SK-N-SH treated with all-trans-retinoic acid at 6 μM for 48 hours (cell line): ENCODE results near the gene ALPG.

Experiments used
- ARNTL ChIP-seq: fragments of 450-650 bp; formaldehyde crosslinking; IDR thresholded peaks from 2 replicates; pipeline ENCODE4 v1.5.0; 2020; ENCODE audit warnings: low read depth, mild to moderate bottlenecking, moderate library complexity, borderline replicate concordance
- CSDC2 ChIP-seq: fragments of 250-450 bp; sonication (Bioruptor Pico); IDR thresholded peaks from 2 replicates; pipeline ENCODE4 v1.5.0; 2020; ENCODE audit warnings: mild to moderate bottlenecking, moderate library complexity
- GLIS3 ChIP-seq: fragments of 250-450 bp; sonication (Bioruptor Pico); IDR thresholded peaks from 2 replicates; pipeline ENCODE4 v1.5.0; 2020; ENCODE audit warnings: mild to moderate bottlenecking, moderate library complexity
- ZC3H10 ChIP-seq: fragments of 250-450 bp; sonication (Bioruptor Pico); IDR thresholded peaks from 2 replicates; pipeline ENCODE4 v1.5.1; 2021; ENCODE audit warnings: mild to moderate bottlenecking, moderate library complexity
- ZFP30 ChIP-seq: fragments of 450-650 bp; formaldehyde crosslinking; IDR thresholded peaks from 2 replicates; pipeline ENCODE4 v1.5.0; 2022; ENCODE audit warnings: mild to moderate bottlenecking, moderate library complexity
- ZNF565 ChIP-seq: fragments of 450-650 bp; formaldehyde crosslinking; conservative IDR thresholded peaks from 2 replicates; pipeline ENCODE4 v1.5.0; 2020; ENCODE audit warnings: low read depth, mild to moderate bottlenecking, moderate library complexity
- TF ChIP-seq, protein P1 (sequence below): fragments of 250-450 bp; sonication (Bioruptor Pico); IDR thresholded peaks from 2 replicates; pipeline ENCODE4 v1.5.1; 2020; ENCODE audit warnings: low read depth, mild to moderate bottlenecking, moderate library complexity
- TF ChIP-seq, protein P2 (sequence below): fragments of 250-450 bp; sonication (Bioruptor Pico); IDR thresholded peaks from 2 replicates; pipeline ENCODE4 v1.8.0; 2020; ENCODE audit warnings: mild to moderate bottlenecking, moderate library complexity, borderline replicate concordance

DNA sequence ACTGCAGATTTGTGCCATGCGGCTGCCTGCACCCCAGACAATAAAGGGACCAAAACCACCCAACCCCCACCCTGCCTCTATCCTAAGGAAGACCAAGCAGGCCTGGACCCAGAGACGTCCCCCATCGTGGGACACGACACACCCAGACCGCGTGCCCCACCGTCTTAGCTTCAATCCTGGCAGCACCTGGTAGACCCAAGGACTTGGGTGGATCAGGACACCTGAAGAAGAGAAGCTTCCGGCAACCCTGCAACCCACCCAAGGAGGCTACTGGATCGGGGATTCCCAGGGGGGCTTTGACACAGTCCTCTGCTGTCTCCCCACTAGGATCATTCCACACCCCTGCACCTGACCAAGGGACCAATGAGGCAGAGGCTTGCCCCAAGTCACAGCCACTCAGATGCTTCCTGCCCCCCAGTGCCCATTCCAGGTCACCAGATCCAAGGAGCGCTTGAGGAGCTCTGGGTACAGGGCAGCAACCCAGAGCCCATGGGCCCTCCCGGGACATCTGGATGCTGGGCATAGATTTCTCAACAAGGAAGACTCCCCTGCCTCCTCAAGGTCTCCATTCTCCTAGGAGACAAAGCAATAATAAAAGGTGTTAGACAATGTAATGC lies 52.9 kb downstream of the ALPG start:
- TF ChIP-seq CSDC2 (CRISPR knock-in tag) (no peak), ZFP30 (CRISPR knock-in tag) (no peak), GLIS3 (no peak), ARNTL (CRISPR knock-in tag) (no peak), ZNF565 (no peak), ZC3H10 (no peak)
- TF ChIP-seq, protein P1, sequence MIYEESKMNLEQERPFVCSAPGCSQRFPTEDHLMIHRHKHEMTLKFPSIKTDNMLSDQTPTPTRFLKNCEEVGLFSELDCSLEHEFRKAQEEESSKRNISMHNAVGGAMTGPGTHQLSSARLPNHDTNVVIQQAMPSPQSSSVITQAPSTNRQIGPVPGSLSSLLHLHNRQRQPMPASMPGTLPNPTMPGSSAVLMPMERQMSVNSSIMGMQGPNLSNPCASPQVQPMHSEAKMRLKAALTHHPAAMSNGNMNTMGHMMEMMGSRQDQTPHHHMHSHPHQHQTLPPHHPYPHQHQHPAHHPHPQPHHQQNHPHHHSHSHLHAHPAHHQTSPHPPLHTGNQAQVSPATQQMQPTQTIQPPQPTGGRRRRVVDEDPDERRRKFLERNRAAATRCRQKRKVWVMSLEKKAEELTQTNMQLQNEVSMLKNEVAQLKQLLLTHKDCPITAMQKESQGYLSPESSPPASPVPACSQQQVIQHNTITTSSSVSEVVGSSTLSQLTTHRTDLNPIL = no peak
- TF ChIP-seq, protein P2, sequence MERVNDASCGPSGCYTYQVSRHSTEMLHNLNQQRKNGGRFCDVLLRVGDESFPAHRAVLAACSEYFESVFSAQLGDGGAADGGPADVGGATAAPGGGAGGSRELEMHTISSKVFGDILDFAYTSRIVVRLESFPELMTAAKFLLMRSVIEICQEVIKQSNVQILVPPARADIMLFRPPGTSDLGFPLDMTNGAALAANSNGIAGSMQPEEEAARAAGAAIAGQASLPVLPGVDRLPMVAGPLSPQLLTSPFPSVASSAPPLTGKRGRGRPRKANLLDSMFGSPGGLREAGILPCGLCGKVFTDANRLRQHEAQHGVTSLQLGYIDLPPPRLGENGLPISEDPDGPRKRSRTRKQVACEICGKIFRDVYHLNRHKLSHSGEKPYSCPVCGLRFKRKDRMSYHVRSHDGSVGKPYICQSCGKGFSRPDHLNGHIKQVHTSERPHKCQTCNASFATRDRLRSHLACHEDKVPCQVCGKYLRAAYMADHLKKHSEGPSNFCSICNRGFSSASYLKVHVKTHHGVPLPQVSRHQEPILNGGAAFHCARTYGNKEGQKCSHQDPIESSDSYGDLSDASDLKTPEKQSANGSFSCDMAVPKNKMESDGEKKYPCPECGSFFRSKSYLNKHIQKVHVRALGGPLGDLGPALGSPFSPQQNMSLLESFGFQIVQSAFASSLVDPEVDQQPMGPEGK (CRISPR knock-in tag) = no peak
